Measurements from ENCODE around the gene MDM2.

- TF ChIP-seq CTCF (IDR thresholded peaks at IDR 0.05; ENCODE audit: low read length) = no peak
- TF ChIP-seq EZH2 (IDR thresholded peaks at IDR 0.05; ENCODE audit: borderline replicate concordance, low read length) = no peak
These were observed 63.4 kb downstream of the MDM2 start for GRCh38 chr12:68871396-68871795.

All from OCI-LY1 (cell line).